ENCODE data around the gene VPS36. TPM values are rescaled to one million over a fixed set of nuclear protein-coding genes. Genes with fewer than 3 reads are reported as not detected.

VPS36 gene
- total and polyA plus RNA-seq, 2 of the 13 experiments (the other 11 are each of a cell fraction or from before 2014, with no cell fraction given) = 17.2 to 22.4 TPM

GRCh38 chr13:52450012-52450792 lies at the start of gene VPS36 (continued):
- TF ChIP-seq ZNF30 (CRISPR knock-in tag; IDR thresholded peaks at IDR 0.05) (no peak), ZNF770 (CRISPR knock-in tag; IDR thresholded peaks at IDR 0.05) (peak; percentile 72), MXD1 (CRISPR knock-in tag; IDR thresholded peaks at IDR 0.05) (peak; percentile 59), CAMTA2 (CRISPR knock-in tag; IDR thresholded peaks at IDR 0.05; ENCODE audit: borderline replicate concordance) (no peak), RFX5 (IDR thresholded peaks at IDR 0.05; ENCODE audit: low read depth, low read length) (no peak), ZNF34 (CRISPR knock-in tag; IDR thresholded peaks at IDR 0.05; ENCODE audit: borderline replicate concordance) (peak; percentile 87; the same call in 1 of the 2 replicates), FOSL1 (CRISPR knock-in tag; IDR thresholded peaks at IDR 0.05; ENCODE audit: borderline replicate concordance) (no peak), ZNF652 (CRISPR knock-in tag; IDR thresholded peaks at IDR 0.05; ENCODE audit: borderline replicate concordance, low read depth) (no peak), ZNF510 (CRISPR knock-in tag; IDR thresholded peaks at IDR 0.05; ENCODE audit: low read depth) (no peak), TERF1 (CRISPR knock-in tag; IDR thresholded peaks at IDR 0.05) (peak; percentile 95), TCF12 (IDR thresholded peaks at IDR 0.05) (no peak), TCF12 (CRISPR knock-in tag; IDR thresholded peaks at IDR 0.05) (no peak), SNAPC2 (CRISPR knock-in tag; IDR thresholded peaks at IDR 0.05) (no peak), BCLAF1 (IDR thresholded peaks at IDR 0.05) (no peak), PHB2 (IDR thresholded peaks at IDR 0.05; ENCODE audit: partially characterized antibody) (no peak), YY1 (IDR thresholded peaks at IDR 0.05; ENCODE audit: insufficient read depth, insufficient replicate concordance, low read depth, low read length) (peak; percentile 88), IRF2 (CRISPR knock-in tag; IDR thresholded peaks at IDR 0.05) (peak; percentile 87), ZNF766 (CRISPR knock-in tag; IDR thresholded peaks at IDR 0.05; ENCODE audit: borderline replicate concordance) (0 out of 2 replicates have a peak, but pooled peaks have one; percentile 33), ZNF883 (CRISPR knock-in tag; IDR thresholded peaks at IDR 0.05; ENCODE audit: not compliant biosample characterization) (peak; percentile 49), ZBTB46 (CRISPR knock-in tag; IDR thresholded peaks at IDR 0.05; ENCODE audit: borderline replicate concordance) (peak; percentile 15; the same call in 1 of the 2 replicates), TBP (CRISPR knock-in tag; IDR thresholded peaks at IDR 0.05) (no peak)

All from HepG2 (cell line).